Measurements from ENCODE around the gene ATF5. TPM values are rescaled to one million over a fixed set of nuclear protein-coding genes. Genes with fewer than 3 reads are reported as not detected.
"Not testable (repeated sequence)": the region's sequence is repeated elsewhere in the genome, so short reads cannot be mapped to it uniquely, and the experiment has no call there.

The ATF5 gene
- total and polyA plus RNA-seq, 4 donors = 7.0 to 49.1 (median 33.9) TPM

GRCh38 chr19:49921871-49922795 lies 6.9 kb upstream of the ATF5 start:
- Histone ChIP-seq H3K9ac (ENCODE audit: insufficient read depth in 1 of 2, low read length in 2 of 2) (no peak overlapping the region), H3K27ac (ENCODE audit: low read depth in 1 of 2, low read length in 1 of 2) (no peak overlapping the region), H3K9me3 (ENCODE audit: control insufficient read depth in 4 of 4, insufficient read depth in 3 of 4, low read length in 3 of 4) (no peaks in the 10 kb centered on the region), H3K4me1 (ENCODE audit: control insufficient read depth in 5 of 5, insufficient read depth in 5 of 5, low read length in 5 of 5) (peaks cover 0 to 2% (median 0%) of the 10 kb centered on the region in 5 donors), H3K4me3 (no peak overlapping the region), H3K36me3 (ENCODE audit: control insufficient read depth in 4 of 4, insufficient read depth in 4 of 4, low read length in 4 of 4) (peaks cover 4 to 40% (median 30%) of the 10 kb centered on the region in 4 donors), H3K27me3 (ENCODE audit: control insufficient read depth in 3 of 3, insufficient read depth in 3 of 3, low read length in 2 of 3) (no peaks in the 10 kb centered on the region)
- no peak for ATAC-seq (ENCODE audit: insufficient read depth, low FRiP score)
- WGBS, 2 donors = 77 to 84% methylated on average over 22 of the region's 22 CpGs
- DNase-seq = no peak
- no peak for TF ChIP-seq CTCF (IDR thresholded peaks at IDR 0.05; ENCODE audit: control extremely low read depth, extremely low read depth)

- H3K4me1 ChIP-seq (ENCODE audit: control insufficient read depth in 5 of 5, insufficient read depth in 5 of 5, low read length in 5 of 5) = peaks cover 0 to 13% (median 8%) of the 10 kb centered on the region in 5 donors
- H3K9ac ChIP-seq (ENCODE audit: insufficient read depth in 1 of 2, low read length in 2 of 2) = no peak overlapping the region
- no peaks in the 10 kb centered on the region for H3K27me3 ChIP-seq (ENCODE audit: control insufficient read depth in 3 of 3, insufficient read depth in 3 of 3, low read length in 2 of 3)
- 81 to 87% methylated on average over 29 to 31 of the region's 31 CpGs for WGBS, 2 donors
- TF ChIP-seq CTCF (IDR thresholded peaks at IDR 0.05; ENCODE audit: control extremely low read depth, extremely low read depth) = no peak
- no peaks in the 10 kb centered on the region for H3K9me3 ChIP-seq (ENCODE audit: control insufficient read depth in 4 of 4, insufficient read depth in 3 of 4, low read length in 3 of 4)
- no peak overlapping the region for H3K4me3 ChIP-seq
- H3K27ac ChIP-seq (ENCODE audit: low read depth in 1 of 2, low read length in 1 of 2) = no peak overlapping the region
- DNase-seq (no peak), ATAC-seq (ENCODE audit: insufficient read depth, low FRiP score) (no peak)
- peaks cover 4 to 40% (median 31%) of the 10 kb centered on the region in 4 donors for H3K36me3 ChIP-seq (ENCODE audit: control insufficient read depth in 4 of 4, insufficient read depth in 4 of 4, low read length in 4 of 4)
Measured at GRCh38 chr19:49923055-49924003, 5.7 kb upstream of the ATF5 start.

GRCh38 chr19:49924004-49924880 lies 4.8 kb upstream of the ATF5 start:
- no peak for ATAC-seq (ENCODE audit: insufficient read depth, low FRiP score)
- no peak overlapping the region for H3K27ac ChIP-seq (ENCODE audit: low read depth in 1 of 2, low read length in 1 of 2)

GRCh38 chr19:49924881-49925210 lies 4.2 kb upstream of the ATF5 start:
- H3K9me3 ChIP-seq (ENCODE audit: control insufficient read depth in 4 of 4, insufficient read depth in 3 of 4, low read length in 3 of 4); H3K27me3 ChIP-seq (ENCODE audit: control insufficient read depth in 3 of 3, insufficient read depth in 3 of 3, low read length in 2 of 3); DNase-seq; ATAC-seq (ENCODE audit: insufficient read depth, low FRiP score); H3K9ac ChIP-seq (ENCODE audit: insufficient read depth in 1 of 2, low read length in 2 of 2); H3K27ac ChIP-seq (ENCODE audit: low read depth in 1 of 2, low read length in 1 of 2); H3K4me3 ChIP-seq: not testable (repeated sequence)
- peaks cover 0 to 16% (median 8%) of the 10 kb centered on the region in 5 donors for H3K4me1 ChIP-seq (ENCODE audit: control insufficient read depth in 5 of 5, insufficient read depth in 5 of 5, low read length in 5 of 5)
- 96 to 98% methylated on average over 13 of the region's 13 CpGs for WGBS, 2 donors
- H3K36me3 ChIP-seq (ENCODE audit: control insufficient read depth in 4 of 4, insufficient read depth in 4 of 4, low read length in 4 of 4) = peaks cover 4 to 38% (median 28%) of the 10 kb centered on the region in 4 donors

More at GRCh38 chr19:49924004-49924880, 4.8 kb upstream of the ATF5 start:
- Histone ChIP-seq H3K4me3 (no peak overlapping the region), H3K9me3 (ENCODE audit: control insufficient read depth in 4 of 4, insufficient read depth in 3 of 4, low read length in 3 of 4) (no peaks in the 10 kb centered on the region), H3K27me3 (ENCODE audit: control insufficient read depth in 3 of 3, insufficient read depth in 3 of 3, low read length in 2 of 3) (no peaks in the 10 kb centered on the region), H3K36me3 (ENCODE audit: control insufficient read depth in 4 of 4, insufficient read depth in 4 of 4, low read length in 4 of 4) (peaks cover 4 to 38% (median 29%) of the 10 kb centered on the region in 4 donors), H3K4me1 (ENCODE audit: control insufficient read depth in 5 of 5, insufficient read depth in 5 of 5, low read length in 5 of 5) (peaks cover 0 to 16% (median 8%) of the 10 kb centered on the region in 5 donors), H3K9ac (ENCODE audit: insufficient read depth in 1 of 2, low read length in 2 of 2) (no peak overlapping the region)
- 85 to 86% methylated on average over 25 of the region's 25 CpGs for WGBS, 2 donors
- DNase-seq = no peak
- no peak for TF ChIP-seq CTCF (IDR thresholded peaks at IDR 0.05; ENCODE audit: control extremely low read depth, extremely low read depth)

Data from lung (tissue), 12 donors.